GM21367 (cell line): ENCODE data around the gene SLAMF8.

ENCODE experiments used
- ATAC-seq: cut with Tn5 transposase; IDR thresholded peaks from one replicate; pipeline ENCODE4 v1.9.1; 2021; ENCODE audit not compliant: unreplicated experiment

SLAMF8 gene

GRCh38 chr1:159826441-159827101 is at the start of gene SLAMF8:
Gene SLAMF8, plus strand, starts transcription at chr1:159826873. Its CDS starts 26 bp downstream, at chr1:159826899.
- ATAC-seq = no peak

- ATAC-seq = no peak
These were observed 48.4 kb upstream of the SLAMF8 start for GRCh38 chr1:159778266-159778665.

- ATAC-seq = no peak
These were observed 47.2 kb upstream of the SLAMF8 start for GRCh38 chr1:159779403-159779851.

- peak; percentile 97 for ATAC-seq
These were observed 45.8 kb upstream of the SLAMF8 start, which contains the start of gene DUSP23 for GRCh38 chr1:159780583-159781582. Gene DUSP23, plus strand, starts transcription at chr1:159780962. Its CDS starts 139 bp downstream, at chr1:159781101.

GRCh38 chr1:159781992-159782391 is 44.7 kb upstream of the SLAMF8 start:
- ATAC-seq = no peak

- no peak for ATAC-seq
These were observed 42.9 kb upstream of the SLAMF8 start for GRCh38 chr1:159783724-159784123.

- no peak for ATAC-seq
These were observed 40.2 kb upstream of the SLAMF8 start for GRCh38 chr1:159786465-159786864.

- ATAC-seq = no peak
These were observed 39.7 kb upstream of the SLAMF8 start for GRCh38 chr1:159786966-159787365.

- ATAC-seq = no peak
These were observed 36.3 kb upstream of the SLAMF8 start for GRCh38 chr1:159790237-159790917.

GRCh38 chr1:159791031-159791430 is 35.6 kb upstream of the SLAMF8 start:
- no peak for ATAC-seq

- no peak for ATAC-seq
These were observed 35.2 kb upstream of the SLAMF8 start for GRCh38 chr1:159791461-159791860.

GRCh38 chr1:159795534-159795933 is 31.1 kb upstream of the SLAMF8 start:
- ATAC-seq = no peak

GRCh38 chr1:159798893-159799292 is 27.8 kb upstream of the SLAMF8 start:
- ATAC-seq = no peak

GRCh38 chr1:159799446-159799985 is 27.2 kb upstream of the SLAMF8 start:
- ATAC-seq = no peak

- peak; percentile 59 for ATAC-seq
These were observed 26.3 kb upstream of the SLAMF8 start for GRCh38 chr1:159800177-159800930.

GRCh38 chr1:159802111-159802510 is 24.6 kb upstream of the SLAMF8 start, which contains the start of gene FCRL6:
Gene FCRL6, plus strand, starts transcription at chr1:159802360. Its CDS starts 65 bp downstream, at chr1:159802425.
- no peak for ATAC-seq

GRCh38 chr1:159803956-159804689 is 22.6 kb upstream of the SLAMF8 start:
- no peak for ATAC-seq

- no peak for ATAC-seq
These were observed 21.7 kb upstream of the SLAMF8 start for GRCh38 chr1:159804924-159805323.

- no peak for ATAC-seq
These were observed 10.7 kb upstream of the SLAMF8 start for GRCh38 chr1:159815926-159816325.
